NCI-H1092 (cell line): ENCODE measurements around the gene TSPAN10.
A peak's percentile ranks its signal among the peaks of the same experiment; 100 is the strongest.
"Not testable (repeated sequence)": the region's sequence is repeated elsewhere in the genome, so short reads cannot be mapped to it uniquely, and the experiment has no call there.

Experiments
- DNase-seq: peaks from one replicate; lab custom pipeline; 2025; lab: John Stamatoyannopoulos, UW

TSPAN10 gene

DNA sequence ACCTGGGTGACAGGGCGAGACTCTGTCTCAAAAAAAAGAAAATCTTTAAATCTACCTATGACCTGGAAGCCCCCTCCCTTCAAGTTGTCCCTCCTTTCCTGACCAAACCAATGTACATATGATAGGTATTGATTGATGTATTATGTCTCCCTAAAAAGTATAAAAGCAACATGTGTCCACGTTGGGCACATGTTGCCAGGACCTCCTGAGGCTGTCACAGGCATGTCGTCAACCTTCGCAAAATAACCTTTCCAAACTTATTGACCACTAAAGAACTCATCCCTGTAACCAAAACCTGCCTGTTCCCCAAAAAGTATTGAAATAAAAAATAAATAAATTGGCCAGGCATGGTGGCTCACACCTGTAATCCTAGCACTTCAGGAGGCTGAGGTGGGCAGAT lies 25.0 kb downstream of the TSPAN10 start:
- no peak for DNase-seq

GRCh38 chr17:81664051-81664470 lies 27.1 kb downstream of the TSPAN10 start:
- no peak for DNase-seq

DNA sequence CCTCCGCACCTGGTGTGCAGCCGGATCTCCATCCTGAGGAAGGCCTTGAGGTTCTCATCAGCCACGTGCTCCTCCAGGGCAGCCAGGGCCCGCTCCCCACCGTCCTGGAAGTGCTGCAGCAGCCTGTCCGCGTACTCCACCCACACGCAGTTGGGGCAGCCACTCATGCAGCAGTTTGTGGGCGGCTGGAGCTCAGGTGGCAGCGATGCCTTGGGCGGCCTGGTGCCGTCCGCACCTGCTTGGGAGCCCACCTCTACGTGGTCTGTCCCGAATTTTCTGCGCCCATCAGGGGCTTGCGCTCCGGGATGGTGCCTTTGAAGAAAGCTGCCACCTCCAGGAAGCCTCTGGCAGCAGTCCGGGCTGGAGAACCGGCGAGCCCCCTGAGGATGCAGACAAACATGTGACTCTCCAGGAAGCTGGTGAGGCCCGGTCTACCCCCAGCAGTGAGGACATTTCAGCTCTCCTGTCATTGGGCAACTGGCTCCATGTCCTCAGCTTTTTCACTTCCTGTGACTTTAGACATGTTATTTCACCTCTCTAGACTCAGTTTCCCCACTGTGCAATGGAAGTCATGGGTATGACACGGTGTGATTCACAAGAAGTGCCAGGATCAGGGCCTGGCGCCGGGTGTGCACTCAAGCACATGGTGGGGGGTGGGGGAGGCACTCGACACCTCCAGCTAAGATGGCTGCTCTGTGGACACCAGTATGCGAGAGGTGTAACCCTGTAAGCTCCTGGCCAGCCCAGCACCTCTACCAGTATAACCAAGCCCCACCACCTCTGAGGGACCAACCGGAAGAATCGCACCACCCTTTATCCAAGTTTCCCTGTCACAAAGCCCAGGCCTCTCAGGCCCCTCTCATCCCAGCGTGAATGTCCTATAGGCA lies 28.5 kb downstream of the TSPAN10 start:
- no peak for DNase-seq

DNA sequence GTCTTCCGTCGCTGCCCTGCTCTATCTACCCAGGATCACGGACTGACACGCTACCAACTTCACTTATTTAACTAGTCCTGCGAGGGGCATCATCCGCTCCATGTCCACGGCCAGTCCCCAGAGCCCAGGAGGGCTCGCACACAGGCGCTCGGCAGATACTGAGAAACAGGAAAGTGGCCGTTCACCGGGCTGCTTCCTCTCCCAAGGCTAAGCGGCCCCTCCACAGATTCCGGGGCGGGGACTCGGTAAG lies 29.0 kb downstream of the TSPAN10 start:
- DNase-seq = no peak

DNA sequence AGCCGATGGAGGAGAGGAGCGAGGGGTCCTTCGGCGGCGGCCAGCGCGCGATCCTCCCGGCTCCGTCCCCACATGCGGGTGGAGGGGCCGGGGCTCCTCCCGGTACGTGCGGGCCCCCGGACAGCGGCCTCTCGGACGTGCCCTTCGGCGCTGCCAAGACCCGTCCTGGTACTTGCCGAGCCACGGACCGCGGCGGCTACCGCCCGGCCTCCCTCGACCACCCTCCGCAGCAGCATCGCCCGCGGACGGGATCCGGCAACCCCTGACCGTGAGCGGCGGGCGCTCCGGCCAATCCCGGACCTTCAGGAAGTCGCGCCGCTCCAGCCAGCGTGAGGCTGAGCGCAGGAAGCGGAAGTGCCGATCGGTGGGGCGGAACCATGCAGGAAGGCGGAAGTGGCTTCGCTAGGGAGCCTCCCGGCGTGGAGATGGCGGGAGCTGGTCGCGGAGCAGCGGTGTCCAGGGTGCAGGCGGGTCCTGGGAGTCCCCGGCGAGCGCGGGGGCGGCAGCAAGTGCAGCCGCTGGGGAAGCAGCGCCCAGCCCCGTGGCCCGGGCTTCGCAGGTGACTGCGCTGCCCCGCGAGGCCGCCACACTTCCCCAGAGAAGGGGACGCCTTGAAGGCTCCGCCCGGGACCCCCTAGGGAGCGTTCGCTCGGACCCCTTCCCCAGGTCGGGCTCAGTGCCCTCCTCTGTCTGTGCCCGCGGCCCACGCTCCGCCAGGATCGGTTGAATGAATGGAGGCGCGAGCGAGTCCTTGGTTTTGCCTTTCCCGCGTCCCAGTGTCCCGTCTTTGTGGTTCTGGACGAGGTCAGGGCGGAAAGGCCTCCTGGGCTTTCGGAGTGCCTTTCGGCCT lies 29.6 kb downstream of the TSPAN10 start, which contains the start of the genes CCDC137 and OXLD1:
TSS of gene CCDC137 (plus strand) at position 396 of the 850 bp plus-strand sequence. CDS start at position 426, 30 bp downstream.
TSS of gene OXLD1 (minus strand) at position 264 of the 850 bp plus-strand sequence. CDS start at position 236, 28 bp downstream.
- DNase-seq = peak; percentile 95

GRCh38 chr17:81667754-81668153 lies 30.8 kb downstream of the TSPAN10 start:
- no peak for DNase-seq

DNA sequence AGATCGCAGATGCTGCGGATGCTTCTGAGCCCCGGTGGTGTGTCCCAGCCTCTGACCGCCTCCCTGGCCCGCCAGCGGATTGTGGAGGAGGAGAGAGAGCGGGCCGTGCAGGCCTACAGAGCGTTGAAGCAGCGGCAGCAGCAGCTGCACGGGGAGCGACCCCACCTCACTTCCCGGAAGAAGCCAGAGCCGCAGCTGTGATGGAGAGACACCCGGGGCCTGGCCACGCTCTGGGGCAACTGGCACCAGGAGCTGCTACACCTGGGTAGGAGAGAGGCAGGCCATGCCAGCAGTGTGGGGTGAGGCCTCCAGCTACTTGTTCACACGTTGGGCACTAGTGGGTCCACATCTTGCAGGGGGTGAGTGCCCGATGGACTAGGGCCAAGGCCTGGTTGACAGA lies 35.5 kb downstream of the TSPAN10 start:
- no peak for DNase-seq

GRCh38 chr17:81672954-81673353 lies 36.0 kb downstream of the TSPAN10 start:
- DNase-seq = no peak

GRCh38 chr17:81673561-81674258 lies 36.7 kb downstream of the TSPAN10 start:
- no peak for DNase-seq

GRCh38 chr17:81675515-81676221 lies 38.7 kb downstream of the TSPAN10 start:
- not testable (repeated sequence) for DNase-seq

DNA sequence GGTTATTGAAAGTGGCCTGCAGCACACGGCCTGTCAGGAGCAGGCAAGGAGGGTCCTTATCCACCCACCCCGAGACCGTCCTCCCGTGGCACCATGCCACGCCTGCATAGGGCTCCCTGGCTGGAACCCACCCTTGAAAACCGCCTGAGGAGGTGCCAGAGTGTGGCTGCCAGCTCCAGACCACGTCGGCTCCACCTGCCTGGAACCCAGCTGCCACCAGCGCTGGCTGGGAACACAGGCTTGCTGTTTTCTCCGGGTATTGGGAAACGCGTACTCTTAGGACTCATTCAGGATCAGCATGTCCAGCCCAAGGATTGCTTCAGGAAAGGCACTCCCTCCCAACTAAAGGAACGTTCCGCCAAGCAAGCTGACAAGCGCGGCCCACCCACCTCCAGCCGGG lies 39.9 kb downstream of the TSPAN10 start:
- no peak for DNase-seq

- no peak for DNase-seq
Measured at GRCh38 chr17:81680150-81680549, 43.2 kb downstream of the TSPAN10 start.

DNA sequence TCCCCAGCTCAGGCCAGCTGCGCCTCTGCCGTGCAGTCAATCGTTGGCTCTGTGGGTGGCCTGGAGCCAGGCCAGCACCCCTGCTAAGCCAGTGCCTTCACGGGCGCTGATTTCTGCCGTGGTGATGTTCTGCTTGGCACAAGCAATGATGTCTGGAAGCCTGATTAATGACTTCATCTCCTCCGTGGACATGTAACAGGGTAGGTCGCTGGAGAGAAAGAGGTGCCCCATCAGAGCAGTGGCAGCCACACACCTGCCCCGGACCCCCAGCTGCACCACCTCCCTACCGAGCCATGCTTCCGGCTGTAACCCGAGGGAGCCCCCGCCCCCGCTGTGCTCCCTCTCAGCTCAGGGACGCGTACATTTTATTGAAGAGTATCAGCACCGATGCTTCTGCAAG lies 44.7 kb downstream of the TSPAN10 start:
- peak; percentile 69 for DNase-seq

GRCh38 chr17:81682565-81683207 lies 45.7 kb downstream of the TSPAN10 start:
- no peak for DNase-seq

GRCh38 chr17:81683208-81683583 lies 46.2 kb downstream of the TSPAN10 start:
- DNase-seq = no peak

GRCh38 chr17:81683584-81684441 lies 46.8 kb downstream of the TSPAN10 start, which contains the start of the genes ARL16 and HGS:
TSS of gene ARL16 (minus strand) at chr17:81683797. CDS start at chr17:81683753, 44 bp downstream.
TSS of gene HGS (plus strand) at chr17:81684011. CDS start at chr17:81684067, 56 bp downstream.
- DNase-seq = peak; percentile 99

- DNase-seq = no peak
Measured at GRCh38 chr17:81684442-81684911, 47.5 kb downstream of the TSPAN10 start.

GRCh38 chr17:81685108-81685507 lies 48.1 kb downstream of the TSPAN10 start:
- DNase-seq = no peak

DNA sequence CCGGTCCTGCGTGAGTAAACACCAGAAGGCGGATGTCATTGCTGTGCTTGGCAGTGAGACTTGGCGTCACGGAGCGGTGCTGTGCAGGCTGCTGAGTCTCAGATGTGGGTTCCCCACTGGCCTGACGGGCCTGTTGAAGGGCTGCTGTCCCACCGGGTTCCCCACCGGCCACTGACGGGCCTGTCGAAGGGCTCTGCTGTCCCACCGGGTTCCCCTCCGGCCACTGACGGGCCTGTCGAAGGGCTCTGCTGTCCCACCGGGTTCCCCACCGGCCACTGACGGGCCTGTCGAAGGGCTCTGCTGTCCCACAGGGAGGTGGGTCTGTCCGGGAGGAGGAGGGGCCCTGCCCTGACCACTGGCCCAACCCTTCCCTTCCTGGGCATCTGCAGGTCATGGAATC lies 49.6 kb downstream of the TSPAN10 start:
- DNase-seq = no peak
